Body of pancreas (tissue), 4 donors: ENCODE data around the gene ZEB1. TPM values are rescaled to one million over a fixed set of nuclear protein-coding genes. Genes with fewer than 3 reads are reported as not detected.

Experiments used
- ATAC-seq: fragments of 150-250 bp; one replicate; pipeline ENCODE4 v1.9.1; 2016
- DNase-seq, 4 donors: peaks; one replicate each; pipeline ENCODE4 v3.0.0-alpha.2; 2019
- H3K27ac ChIP-seq, 4 donors: fragments of 200-600 bp; sonication (generic); 1 replicate in 3 of 4; 2 replicates in 1 of 4; pipeline versions ENCODE4 v1.5.1 to v1.6.1; 2016 to 2019; ENCODE audit warnings: mild to moderate bottlenecking in 1 of 4, mixed read lengths in 1 of 4, moderate library complexity in 1 of 4
- H3K27me3 ChIP-seq, 2 donors: fragments of 200-600 bp; sonication (generic); one replicate each; pipeline ENCODE4 v1.6.0; 2016; ENCODE audit warnings: mild to moderate bottlenecking in 1 of 2
- H3K36me3 ChIP-seq, 2 donors: fragments of 200-600 bp; sonication (generic); replicated peaks in 1 of 2; 2 replicates each; pipeline ENCODE4 v1.5.1; 2016; ENCODE audit warnings: low read depth in 2 of 2; ENCODE audit not compliant: insufficient read depth in 1 of 2
- H3K4me1 ChIP-seq: fragments of 200-600 bp; sonication (generic); one replicate; pipeline ENCODE4 v1.6.0; 2016
- H3K4me3 ChIP-seq, 2 donors: fragments of 200-600 bp; sonication (generic); 1 replicate in 1 of 2; 2 replicates in 1 of 2; pipeline ENCODE4 v1.5.1; 2016 to 2019
- H3K9me3 ChIP-seq, 3 donors: fragments of 200-600 bp; sonication (generic); 1 replicate in 2 of 3; 2 replicates in 1 of 3; pipeline ENCODE4 v1.5.1; 2016
- CTCF ChIP-seq, 7 experiments: fragments of 450-650 bp in 4 of 7; fragments of 200-600 bp in 3 of 7; sonication (generic) in 3 of 7; IDR thresholded peaks; one replicate each; pipeline ENCODE4 v1.5.1; 2016 to 2019; ENCODE audit warnings: antibody characterized with exemption in 7 of 7
- POLR2A ChIP-seq, 3 donors: fragments of 450-650 bp; IDR thresholded peaks; one replicate each; pipeline ENCODE4 v1.6.1; 2016; ENCODE audit warnings: antibody characterized with exemption in 3 of 3, mild to moderate bottlenecking in 2 of 3
- WGBS, 2 donors: methylation state at CpG; one replicate each; pipeline ENCODE4 v1.1.5; 2017; 5-methylcytosine and 5-hydroxymethylcytosine counted together
- intact Hi-C: fragments of 100-400 bp; cut with DNase I; formaldehyde crosslinking; loops from one replicate; pipeline ENCODE4 v1.15.1; 2023
- total RNA-seq, 2 donors: library from RNA; depleted of rRNA; stranded (reverse); fragments of >200 nt; gene quantifications; one replicate each; pipeline ENCODE4 v1.1.0, GENCODE V29; 2016

The ZEB1 gene
- total RNA-seq, 2 donors from 2014 or later, result 9.9 to 21.0 TPM

GRCh38 chr10:31396376-31396775 lies 77.4 kb downstream of the ZEB1 start:
- no peak for ATAC-seq
- no peak for TF ChIP-seq CTCF (IDR thresholded peaks at IDR 0.05)
- TF ChIP-seq POLR2A (IDR thresholded peaks at IDR 0.05), result no peak
- Histone ChIP-seq H3K36me3 (no peaks in the 10 kb centered on the region), H3K27me3 (no peaks in the 10 kb centered on the region), H3K9me3 (no peaks in the 10 kb centered on the region), H3K4me1 (no peaks in the 10 kb centered on the region), H3K27ac (no peak overlapping the region), H3K4me3 (no peak overlapping the region)
- intact Hi-C loops, result no loop called here
- no peak for DNase-seq

GRCh38 chr10:31397852-31398251 lies 78.8 kb downstream of the ZEB1 start:
- Histone ChIP-seq H3K36me3 (no peaks in the 10 kb centered on the region), H3K4me1 (peaks cover 8% of the 10 kb centered on the region), H3K27ac (no peak overlapping the region), H3K4me3 (no peak overlapping the region), H3K9me3 (no peaks in the 10 kb centered on the region), H3K27me3 (no peaks in the 10 kb centered on the region)
- intact Hi-C loops, result no loop called here
- DNase-seq, result no peak
- no peak for ATAC-seq
- TF ChIP-seq CTCF (IDR thresholded peaks at IDR 0.05) (no peak), POLR2A (IDR thresholded peaks at IDR 0.05) (no peak)
- 97 to 98% methylated on average over 1 of the region's 1 CpG for WGBS, 2 donors

GRCh38 chr10:31399171-31399570 lies 80.2 kb downstream of the ZEB1 start:
- Histone ChIP-seq H3K27ac (no peak overlapping the region), H3K36me3 (no peaks in the 10 kb centered on the region), H3K4me1 (peaks cover 8% of the 10 kb centered on the region), H3K4me3 (no peak overlapping the region), H3K9me3 (no peaks in the 10 kb centered on the region), H3K27me3 (no peaks in the 10 kb centered on the region)
- intact Hi-C loops, result no loop called here
- DNase-seq (no peak), ATAC-seq (no peak)
- WGBS, 2 donors, result 89 to 95% methylated on average over 5 of the region's 5 CpGs
- TF ChIP-seq POLR2A (IDR thresholded peaks at IDR 0.05), result no peak
- no peak for TF ChIP-seq CTCF (IDR thresholded peaks at IDR 0.05)

- H3K4me3 ChIP-seq, result no peak overlapping the region
- no peaks in the 10 kb centered on the region for H3K27me3 ChIP-seq
- H3K36me3 ChIP-seq, result no peaks in the 10 kb centered on the region
- no peak for ATAC-seq
- DNase-seq, result no peak
- TF ChIP-seq CTCF (IDR thresholded peaks at IDR 0.05) (no peak), POLR2A (IDR thresholded peaks at IDR 0.05) (no peak)
- no peaks in the 10 kb centered on the region for H3K9me3 ChIP-seq
- intact Hi-C loops, result no loop called here
- peaks cover 8% of the 10 kb centered on the region for H3K4me1 ChIP-seq
- H3K27ac ChIP-seq, result no peak overlapping the region
These were observed 80.6 kb downstream of the ZEB1 start for GRCh38 chr10:31399631-31400030.

- Histone ChIP-seq H3K36me3 (no peaks in the 10 kb centered on the region), H3K4me1 (peaks cover 8% of the 10 kb centered on the region), H3K27ac (no peak overlapping the region), H3K27me3 (no peaks in the 10 kb centered on the region), H3K4me3 (no peak overlapping the region), H3K9me3 (no peaks in the 10 kb centered on the region)
- DNase-seq (no peak), ATAC-seq (no peak)
- TF ChIP-seq CTCF (IDR thresholded peaks at IDR 0.05), result no peak
- TF ChIP-seq POLR2A (IDR thresholded peaks at IDR 0.05), result no peak
- WGBS, 2 donors, result 30 to 34% methylated on average over 3 of the region's 3 CpGs
- intact Hi-C loops, result no loop called here
These were observed 82.3 kb downstream of the ZEB1 start for GRCh38 chr10:31401287-31401686.
